ENCODE results near the gene NEDD4. TPM values are rescaled to one million over a fixed set of nuclear protein-coding genes. Genes with fewer than 3 reads are reported as not detected.

Gene NEDD4
- total RNA-seq, 6 experiments from 2014 or later, result 16.0 to 65.3 (median 22.4) TPM

- Histone ChIP-seq H3K36me3 (peaks cover 0 to 44% (median 7%) of the 10 kb centered on the region in 4 donors), H3K4me3 (no peak overlapping the region), H3K9me3 (no peaks in the 10 kb centered on the region), H3K4me1 (no peaks in the 10 kb centered on the region), H3K27me3 (no peaks in the 10 kb centered on the region), H3K27ac (no peak overlapping the region)
- DNase-seq (no peak), ATAC-seq (no peak)
- WGBS (ENCODE audit: insufficient coverage, low coverage, low lambda C conversion rate, missing lambda C conversion rate), result 88% methylated on average over 2 of the region's 2 CpGs
- TF ChIP-seq CTCF (IDR thresholded peaks at IDR 0.05) (no peak), POLR2A (IDR thresholded peaks at IDR 0.05) (no peak)
- intact Hi-C loops (cut with DNase I), result no loop called here
These were observed 132.3 kb downstream of the NEDD4 start for GRCh38 chr15:55861115-55861514.

GRCh38 chr15:55860468-55860867, 132.9 kb downstream of the NEDD4 start:
- DNase-seq, result no peak
- no peak for TF ChIP-seq POLR2A (IDR thresholded peaks at IDR 0.05)
- TF ChIP-seq CTCF (IDR thresholded peaks at IDR 0.05), result no peak
- no peak for ATAC-seq
- intact Hi-C loops (cut with DNase I), result no loop called here
- Histone ChIP-seq H3K27me3 (no peaks in the 10 kb centered on the region), H3K4me3 (no peak overlapping the region), H3K9me3 (no peaks in the 10 kb centered on the region), H3K4me1 (no peaks in the 10 kb centered on the region), H3K27ac (no peak overlapping the region), H3K36me3 (peaks cover 0 to 49% (median 8%) of the 10 kb centered on the region in 4 donors)
- 85% methylated on average over 6 of the region's 6 CpGs for WGBS (ENCODE audit: insufficient coverage, low coverage, low lambda C conversion rate, missing lambda C conversion rate)

GRCh38 chr15:55859681-55860080, 133.7 kb downstream of the NEDD4 start:
- DNase-seq (no peak), ATAC-seq (no peak)
- no CpG with 5 or more reads among the region's 1 CpG for WGBS (ENCODE audit: insufficient coverage, low coverage, low lambda C conversion rate, missing lambda C conversion rate)
- Histone ChIP-seq H3K27me3 (no peaks in the 10 kb centered on the region), H3K4me3 (no peak overlapping the region), H3K36me3 (peaks cover 0 to 56% (median 8%) of the 10 kb centered on the region in 4 donors), H3K27ac (no peak overlapping the region), H3K4me1 (no peaks in the 10 kb centered on the region), H3K9me3 (no peaks in the 10 kb centered on the region)
- intact Hi-C loops (cut with DNase I), result no loop called here
- TF ChIP-seq CTCF (IDR thresholded peaks at IDR 0.05) (no peak), POLR2A (IDR thresholded peaks at IDR 0.05) (no peak)

GRCh38 chr15:55858661-55859060, 134.8 kb downstream of the NEDD4 start:
- intact Hi-C loops (cut with DNase I), result no loop called here
- ATAC-seq (no peak), DNase-seq (no peak)
- peaks cover 0 to 59% (median 8%) of the 10 kb centered on the region in 4 donors for H3K36me3 ChIP-seq
- H3K27ac ChIP-seq, result no peak overlapping the region
- WGBS (ENCODE audit: insufficient coverage, low coverage, low lambda C conversion rate, missing lambda C conversion rate), result 79% methylated on average over 4 of the region's 4 CpGs
- no peaks in the 10 kb centered on the region for H3K27me3 ChIP-seq
- TF ChIP-seq POLR2A (IDR thresholded peaks at IDR 0.05) (no peak), CTCF (IDR thresholded peaks at IDR 0.05) (no peak)
- H3K4me3 ChIP-seq, result no peak overlapping the region
- no peaks in the 10 kb centered on the region for H3K9me3 ChIP-seq
- no peaks in the 10 kb centered on the region for H3K4me1 ChIP-seq
